WTC11 (cell line): ENCODE data around the gene AGBL1. TPM values are rescaled to one million over a fixed set of nuclear protein-coding genes. Genes with fewer than 3 reads are reported as not detected.

Experiments
- ATAC-seq: fragments of 200-7000 bp; cut with Tn5 transposase; 2 replicates; pipeline ENCODE4 v1.10.0; 2021; ENCODE audit warnings: mild to moderate bottlenecking, moderate library complexity
- CTCF ChIA-PET: fragments of 300-600 bp; sonication (Branson Sonifier 250); formaldehyde crosslinking; loops from one replicate; lab custom pipeline; 2021; ENCODE audit warnings: antibody characterized with exemption; lab: Charles Lee
- POLR2A ChIA-PET: fragments of 350-600 bp; sonication (Branson Sonifier 250); formaldehyde crosslinking; loops from one replicate; lab custom pipeline; 2021; ENCODE audit warnings: antibody characterized with exemption; lab: Charles Lee
- DNase-seq: peaks from one replicate; pipeline ENCODE4 v3.0.0; 2021; ENCODE audit warnings: low spot score
- H3K27ac Mint-ChIP-seq: 2 replicates; pipeline ENCODE4 v1.8.0; 2021; ENCODE audit warnings: mixed read lengths
- H3K27me3 Mint-ChIP-seq: 2 replicates; pipeline ENCODE4 v1.8.0; 2021; ENCODE audit warnings: low read depth, mild to moderate bottlenecking, moderate library complexity, mixed read lengths
- H3K36me3 Mint-ChIP-seq: 2 replicates; pipeline ENCODE4 v1.8.0; 2021; ENCODE audit warnings: mixed read lengths
- H3K4me1 Mint-ChIP-seq: 2 replicates; pipeline ENCODE4 v1.8.0; 2022; ENCODE audit warnings: mixed read lengths
- H3K4me3 Mint-ChIP-seq: 2 replicates; pipeline ENCODE4 v1.8.0; 2021; ENCODE audit warnings: mild to moderate bottlenecking, moderate library complexity, mixed read lengths
- H3K9me3 Mint-ChIP-seq: 2 replicates; pipeline ENCODE4 v1.8.0; 2021; ENCODE audit warnings: mixed read lengths
- ATF2 ChIP-seq: sonication (generic); formaldehyde crosslinking; IDR thresholded peaks from 2 replicates; pipeline ENCODE4 v1.8.1; 2022; ENCODE audit warnings: low read depth, missing genetic modification reagents, borderline replicate concordance
- CTCF ChIP-seq: fragments of 200-600 bp; IDR thresholded peaks from 2 replicates; pipeline ENCODE4 v1.8.0; 2022; ENCODE audit warnings: antibody characterized with exemption
- E2F5 ChIP-seq: sonication (generic); formaldehyde crosslinking; IDR thresholded peaks from 2 replicates; pipeline ENCODE4 v1.8.1; 2022; ENCODE audit warnings: mild to moderate bottlenecking, moderate library complexity, missing genetic modification reagents
- ETV6 ChIP-seq: sonication (generic); formaldehyde crosslinking; IDR thresholded peaks from 2 replicates; pipeline ENCODE4 v1.8.1; 2022; ENCODE audit warnings: mild to moderate bottlenecking, missing genetic modification reagents
- FOXP4 ChIP-seq: sonication (generic); formaldehyde crosslinking; IDR thresholded peaks from 2 replicates; pipeline ENCODE4 v1.8.0; 2022; ENCODE audit warnings: mild to moderate bottlenecking, missing genetic modification reagents
- IRF2 ChIP-seq: sonication (generic); formaldehyde crosslinking; IDR thresholded peaks from 2 replicates; pipeline ENCODE4 v1.8.0; 2022; ENCODE audit warnings: low read depth, missing genetic modification reagents, borderline replicate concordance
- MXD4 ChIP-seq: fragments of 250-450 bp; sonication (Bioruptor Pico); IDR thresholded peaks from 2 replicates; pipeline ENCODE4 v1.8.0; 2021; ENCODE audit warnings: mild to moderate bottlenecking, moderate library complexity, borderline replicate concordance
- NFATC4 ChIP-seq: fragments of 250-450 bp; sonication (Bioruptor Pico); IDR thresholded peaks from 2 replicates; pipeline ENCODE4 v1.9.0; 2021; ENCODE audit warnings: mild to moderate bottlenecking
- SMAD4 ChIP-seq: sonication (generic); formaldehyde crosslinking; IDR thresholded peaks from 2 replicates; pipeline ENCODE4 v1.8.0; 2022; ENCODE audit warnings: mild to moderate bottlenecking, missing genetic modification reagents
- USF2 ChIP-seq: sonication (generic); formaldehyde crosslinking; IDR thresholded peaks from 2 replicates; pipeline ENCODE4 v1.8.1; 2023; ENCODE audit warnings: mild to moderate bottlenecking, missing genetic modification reagents, moderate library complexity
- ZNF281 ChIP-seq: sonication (generic); formaldehyde crosslinking; IDR thresholded peaks from 2 replicates; pipeline ENCODE4 v1.8.0; 2023; ENCODE audit warnings: mild to moderate bottlenecking, missing genetic modification reagents
- ZNF416 ChIP-seq: fragments of 250-450 bp; sonication (Bioruptor Pico); IDR thresholded peaks from 2 replicates; pipeline ENCODE4 v1.9.0; 2021; ENCODE audit warnings: mild to moderate bottlenecking, inconsistent platforms
- ZNF512 ChIP-seq: sonication (generic); formaldehyde crosslinking; IDR thresholded peaks from 2 replicates; pipeline ENCODE4 v1.8.1; 2022; ENCODE audit warnings: missing genetic modification reagents, borderline replicate concordance
- ZSCAN18 ChIP-seq: fragments of 250-450 bp; sonication (Bioruptor Pico); IDR thresholded peaks from 2 replicates; pipeline ENCODE4 v2.1.2; 2022; ENCODE audit warnings: mild to moderate bottlenecking, moderate library complexity
- total RNA-seq: library from RNA; stranded (reverse); gene quantifications from 3 replicates; pipeline ENCODE4 v1.2.3, GENCODE V29; 2021

The AGBL1 gene
- total RNA-seq, 1 experiment from 2014 or later: not detected

- H3K27me3 Mint-ChIP-seq: no peaks in the 10 kb centered on the region; the same call in 1 of the 2 replicates
- TF ChIP-seq USF2 (CRISPR knock-in tag) (no peak), E2F5 (CRISPR knock-in tag) (no peak), ZNF512 (CRISPR knock-in tag) (no peak), IRF2 (no peak), ZNF416 (CRISPR knock-in tag) (no peak), NFATC4 (CRISPR knock-in tag) (no peak), MXD4 (CRISPR knock-in tag) (no peak), SMAD4 (CRISPR knock-in tag) (no peak)
- CTCF ChIA-PET: no interaction called here
- POLR2A ChIA-PET: no interaction called here
- H3K27ac Mint-ChIP-seq: no peak overlapping the region
- ATAC-seq (no peak), DNase-seq (no peak)
- H3K4me3 Mint-ChIP-seq: no peak overlapping the region
- peaks cover 37% of the 10 kb centered on the region for H3K4me1 Mint-ChIP-seq
- peaks cover 2% of the 10 kb centered on the region for H3K36me3 Mint-ChIP-seq
- peaks cover 24% of the 10 kb centered on the region for H3K9me3 Mint-ChIP-seq
Observed at GRCh38 chr15:86205096-86205495, 125.4 kb downstream of the AGBL1 start.

GRCh38 chr15:86213420-86213819, 133.7 kb downstream of the AGBL1 start:
- TF ChIP-seq CTCF: peak; percentile 35; the same call in 1 of the 2 replicates
- no peak for TF ChIP-seq ETV6
- TF ChIP-seq ATF2: no peak
- no peak for TF ChIP-seq ZSCAN18 (CRISPR knock-in tag)
- TF ChIP-seq FOXP4 (CRISPR knock-in tag): no peak
- TF ChIP-seq ZNF281 (CRISPR knock-in tag): no peak
- Mint-ChIP-seq H3K36me3 (peaks cover 46% of the 10 kb centered on the region), H3K27me3 (no peaks in the 10 kb centered on the region; the same call in none of the 2 replicates), H3K27ac (no peak overlapping the region), H3K4me3 (no peak overlapping the region), H3K9me3 (peaks cover 70% of the 10 kb centered on the region), H3K4me1 (no peaks in the 10 kb centered on the region)
- ChIA-PET POLR2A (no interaction called here), CTCF (no interaction called here)
- no peak for DNase-seq
- ATAC-seq: peak; percentile 86
